ENCODE measurements around the gene AARSD1.

GRCh38 chr17:42969001-42969581 is 4.8 kb upstream of the AARSD1 start:
- TF ChIP-seq YY1 (IDR thresholded peaks at IDR 0.05; ENCODE audit: insufficient read depth, insufficient read length), result no peak
- TF ChIP-seq ZNF274 (IDR thresholded peaks at IDR 0.05; ENCODE audit: low read depth, low read length), result no peak

Measured in NT2/D1 (cell line).